GM12865 (cell line): Measurements from ENCODE around the gene CCDC159.
"Not testable (repeated sequence)": the region's sequence is repeated elsewhere in the genome, so short reads cannot be mapped to it uniquely, and the experiment has no call there.

ENCODE experiments used
- DNase-seq: peaks from one replicate; pipeline ENCODE4 v3.0.0; 2010; ENCODE audit warnings: low read depth
- H3K4me3 ChIP-seq: 2 replicates; pipeline ENCODE4 v1.5.1; 2011; ENCODE audit warnings: mild to moderate bottlenecking, low read depth, low read length, control low read depth
- TF ChIP-seq, protein P1 (sequence below): IDR thresholded peaks from 2 replicates; pipeline ENCODE4 v1.5.1; 2011; ENCODE audit warnings: low read length, control low read depth, low read depth, inconsistent platforms; ENCODE audit not compliant: insufficient read depth; ENCODE audit errors: missing control alignments

CCDC159 gene

DNA sequence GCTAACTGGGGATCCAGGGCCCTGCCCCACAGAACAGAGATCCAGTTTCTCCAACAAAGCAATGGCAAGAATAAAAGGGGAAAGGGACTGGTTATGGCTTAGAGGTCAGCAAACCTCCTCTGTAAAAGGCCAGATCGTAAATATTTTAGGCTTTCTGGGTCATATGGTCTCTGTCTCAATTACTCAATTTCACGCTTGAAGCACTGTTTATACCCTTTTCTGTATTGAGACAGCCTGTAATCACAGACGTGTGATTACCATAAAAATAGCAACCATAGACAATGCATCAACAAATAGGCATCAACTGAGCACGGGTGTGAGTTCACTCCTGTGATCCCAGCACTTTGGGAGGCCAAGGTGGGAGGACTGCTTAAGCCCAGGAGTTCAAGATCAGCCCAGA is 16.2 kb upstream of the CCDC159 start:
- TF ChIP-seq, protein P1, sequence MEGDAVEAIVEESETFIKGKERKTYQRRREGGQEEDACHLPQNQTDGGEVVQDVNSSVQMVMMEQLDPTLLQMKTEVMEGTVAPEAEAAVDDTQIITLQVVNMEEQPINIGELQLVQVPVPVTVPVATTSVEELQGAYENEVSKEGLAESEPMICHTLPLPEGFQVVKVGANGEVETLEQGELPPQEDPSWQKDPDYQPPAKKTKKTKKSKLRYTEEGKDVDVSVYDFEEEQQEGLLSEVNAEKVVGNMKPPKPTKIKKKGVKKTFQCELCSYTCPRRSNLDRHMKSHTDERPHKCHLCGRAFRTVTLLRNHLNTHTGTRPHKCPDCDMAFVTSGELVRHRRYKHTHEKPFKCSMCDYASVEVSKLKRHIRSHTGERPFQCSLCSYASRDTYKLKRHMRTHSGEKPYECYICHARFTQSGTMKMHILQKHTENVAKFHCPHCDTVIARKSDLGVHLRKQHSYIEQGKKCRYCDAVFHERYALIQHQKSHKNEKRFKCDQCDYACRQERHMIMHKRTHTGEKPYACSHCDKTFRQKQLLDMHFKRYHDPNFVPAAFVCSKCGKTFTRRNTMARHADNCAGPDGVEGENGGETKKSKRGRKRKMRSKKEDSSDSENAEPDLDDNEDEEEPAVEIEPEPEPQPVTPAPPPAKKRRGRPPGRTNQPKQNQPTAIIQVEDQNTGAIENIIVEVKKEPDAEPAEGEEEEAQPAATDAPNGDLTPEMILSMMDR = no peak
- no peak overlapping the region for H3K4me3 ChIP-seq
- DNase-seq = no peak

DNA sequence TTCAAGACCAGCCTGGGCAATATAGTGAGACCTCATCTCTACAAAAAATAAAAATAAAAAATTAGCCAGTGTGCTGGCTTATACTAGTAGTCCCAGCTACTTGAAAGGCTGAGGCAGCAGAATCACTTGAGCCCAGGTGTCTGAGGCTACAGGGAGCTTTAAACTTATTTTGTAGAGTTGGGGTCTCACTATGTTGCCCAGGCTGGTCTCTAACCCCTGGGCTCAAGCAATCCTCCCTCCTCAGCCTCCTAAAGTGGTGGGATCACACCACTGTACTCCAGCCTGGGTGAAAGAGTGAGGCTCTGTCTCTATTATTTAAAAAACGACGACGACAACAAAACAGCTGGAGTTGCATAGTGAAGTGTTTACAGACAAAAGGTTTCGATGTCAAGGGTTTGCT is 14.8 kb upstream of the CCDC159 start:
- TF ChIP-seq, protein P1 = no peak
- H3K4me3 ChIP-seq = no peak overlapping the region

DNA sequence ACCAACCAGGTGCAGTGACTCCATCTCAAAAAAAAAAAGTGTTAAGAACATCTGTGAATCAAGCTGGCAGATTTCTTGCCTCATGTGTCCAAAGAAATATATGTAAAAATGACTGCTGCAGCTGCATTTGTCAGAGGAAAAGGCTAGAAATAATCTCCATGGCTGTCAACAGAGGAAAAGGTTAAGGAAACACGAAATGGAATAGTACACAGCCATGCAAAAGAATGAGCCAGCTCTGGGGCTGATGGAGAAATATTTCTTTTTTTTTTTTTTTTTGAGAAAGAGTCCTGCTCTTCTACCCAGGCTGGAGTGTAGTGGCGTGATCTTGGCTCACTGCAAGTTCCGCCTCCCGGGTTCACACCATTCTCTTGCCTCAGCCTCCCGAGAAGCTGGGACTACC is 13.5 kb upstream of the CCDC159 start:
- TF ChIP-seq, protein P1 = no peak
- no peak overlapping the region for H3K4me3 ChIP-seq
- DNase-seq = no peak

More for the DNA sequence above, 14.8 kb upstream of the CCDC159 start:
- no peak for DNase-seq

DNA sequence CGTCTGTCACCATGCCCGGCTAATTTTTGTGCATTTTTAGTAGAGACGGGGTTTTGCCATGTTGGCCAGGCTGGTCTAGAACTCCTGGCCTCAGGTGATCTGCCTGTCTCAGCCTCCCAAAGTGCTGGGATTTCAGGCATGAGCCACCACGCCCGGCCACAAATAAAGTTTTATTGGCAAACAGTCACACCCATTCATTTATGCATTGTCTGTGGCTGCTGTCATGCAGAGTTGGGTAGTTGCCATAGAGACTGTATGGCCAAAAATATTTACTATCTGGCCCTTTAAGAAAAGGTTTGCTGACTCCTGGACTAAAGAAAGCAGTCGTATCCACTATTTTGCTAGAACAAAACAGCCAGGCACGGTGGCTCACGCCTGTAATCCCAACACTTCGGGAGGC is 12.5 kb upstream of the CCDC159 start:
- not testable (repeated sequence) for DNase-seq, H3K4me3 ChIP-seq

DNA sequence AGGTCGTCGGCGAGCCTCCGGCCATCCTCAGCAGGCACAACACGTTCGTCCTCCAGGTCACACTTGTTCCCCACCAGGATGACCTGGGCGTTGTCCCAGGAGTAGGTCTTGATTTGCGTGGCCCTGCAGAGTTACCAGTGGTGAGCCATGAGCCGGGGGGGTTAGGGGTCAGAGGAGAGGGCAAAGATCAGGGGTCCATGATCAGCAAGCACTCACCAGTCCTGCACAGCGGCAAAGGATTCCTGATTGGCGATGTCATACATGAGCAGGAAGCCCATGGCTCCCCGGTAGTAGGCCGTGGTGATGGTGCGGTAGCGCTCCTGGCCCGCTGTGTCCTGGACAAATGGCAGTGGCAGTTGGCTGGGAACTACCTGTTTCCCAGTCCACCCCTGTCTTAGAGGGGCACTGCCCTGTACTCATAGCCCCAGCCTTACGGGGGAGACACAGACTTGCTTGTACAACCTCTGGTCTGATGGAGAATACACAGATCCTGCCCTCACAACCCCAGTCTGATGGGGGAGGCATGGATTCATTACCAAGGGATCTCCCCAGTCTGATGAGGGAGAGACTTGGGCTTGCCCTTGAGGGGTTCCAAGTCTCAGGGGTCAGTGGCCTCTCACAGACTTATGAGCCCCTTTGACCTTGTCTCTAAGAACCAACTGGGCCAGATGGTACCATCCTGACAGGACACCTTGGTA is 10.7 kb upstream of the CCDC159 start:
- TF ChIP-seq, protein P1 = no peak
- DNase-seq = no peak
- no peak overlapping the region for H3K4me3 ChIP-seq

DNA sequence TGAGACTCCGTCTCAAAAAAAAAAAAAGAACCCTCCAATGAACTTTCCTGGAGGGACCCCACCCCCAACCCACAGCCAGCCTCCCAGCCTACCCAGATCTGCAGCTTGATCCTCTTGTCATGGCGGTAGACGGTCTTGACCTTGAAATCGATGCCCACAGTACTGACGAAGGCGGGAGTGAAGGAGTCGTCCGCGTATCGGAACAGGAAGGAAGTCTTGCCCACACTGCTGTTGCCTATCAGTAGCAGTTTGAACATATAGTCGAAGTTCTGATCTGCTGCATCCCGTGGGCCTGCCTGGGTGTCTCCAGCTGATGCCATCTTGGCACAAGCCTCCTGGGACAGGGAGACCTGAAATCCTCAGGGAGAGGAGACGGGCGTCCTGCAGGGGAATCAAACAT is 9.2 kb upstream of the CCDC159 start:
- no peak for DNase-seq
- H3K4me3 ChIP-seq = no peak overlapping the region
- TF ChIP-seq, protein P1 = no peak

DNA sequence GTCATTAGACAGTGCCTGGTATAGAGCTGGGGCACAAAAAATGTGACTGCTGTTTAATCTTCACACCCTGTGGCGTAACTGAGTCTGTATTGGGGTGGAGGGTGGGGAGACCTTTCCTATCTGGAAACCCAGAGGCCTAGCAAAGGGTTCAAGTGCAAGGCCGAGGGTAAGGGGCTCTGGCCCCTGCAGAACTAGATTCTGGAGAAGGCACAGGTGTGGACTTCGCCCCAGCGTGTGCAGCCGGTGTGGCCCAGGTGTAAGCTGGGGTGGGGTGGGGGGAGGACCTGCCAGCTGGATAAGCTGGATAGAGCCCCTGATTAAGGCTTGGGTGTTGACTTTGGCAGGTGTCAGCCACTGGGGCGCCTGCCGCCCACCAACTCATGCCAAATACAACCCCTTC is 8.2 kb upstream of the CCDC159 start:
- no peak for DNase-seq
- no peak overlapping the region for H3K4me3 ChIP-seq
- TF ChIP-seq, protein P1 = no peak
